ENCODE measurements around the gene EIF4EBP2. TPM values are rescaled to one million over a fixed set of nuclear protein-coding genes. Genes with fewer than 3 reads are reported as not detected.

EIF4EBP2 gene
- total RNA-seq, 1 experiment from 2014 or later: 78.0 TPM

GRCh38 chr10:70441895-70442309 lies 38.0 kb downstream of the EIF4EBP2 start:
- Histone ChIP-seq H3K79me2 (ENCODE audit: low read length) (no peaks in the 10 kb centered on the region), H2AFZ (ENCODE audit: low read length) (no peak overlapping the region), H4K20me1 (ENCODE audit: insufficient read depth, low read depth, low read length) (no peaks in the 10 kb centered on the region), H3K27me3 (ENCODE audit: low read length) (no peaks in the 10 kb centered on the region), H3K9me2 (replicated peaks; ENCODE audit: insufficient read depth, low read length) (no peaks in the 10 kb centered on the region), H3K4me2 (ENCODE audit: low read depth, low read length, poor library complexity, severe bottlenecking) (no peak overlapping the region), H3K4me3 (ENCODE audit: low read length) (no peak overlapping the region), H3K4me1 (ENCODE audit: low read length) (no peaks in the 10 kb centered on the region), H3K9me3 (ENCODE audit: low read length) (no peaks in the 10 kb centered on the region), H3K9ac (ENCODE audit: low read length) (no peak overlapping the region), H3K27ac (ENCODE audit: low read length) (no peak overlapping the region), H3K36me3 (ENCODE audit: insufficient read depth, low read length) (no peaks in the 10 kb centered on the region)
- DNase-seq: no peak

GRCh38 chr10:70442332-70442988 lies 38.5 kb downstream of the EIF4EBP2 start:
- H3K4me1 ChIP-seq (ENCODE audit: low read length): no peaks in the 10 kb centered on the region
- no peak overlapping the region for H2AFZ ChIP-seq (ENCODE audit: low read length)
- no peaks in the 10 kb centered on the region for H4K20me1 ChIP-seq (ENCODE audit: insufficient read depth, low read depth, low read length)
- no peak overlapping the region for H3K27ac ChIP-seq (ENCODE audit: low read length)
- H3K9me3 ChIP-seq (ENCODE audit: low read length): no peaks in the 10 kb centered on the region
- H3K27me3 ChIP-seq (ENCODE audit: low read length): no peaks in the 10 kb centered on the region
- no peaks in the 10 kb centered on the region for H3K36me3 ChIP-seq (ENCODE audit: insufficient read depth, low read length)
- no peaks in the 10 kb centered on the region for H3K9me2 ChIP-seq (replicated peaks; ENCODE audit: insufficient read depth, low read length)
- H3K9ac ChIP-seq (ENCODE audit: low read length): no peak overlapping the region
- H3K79me2 ChIP-seq (ENCODE audit: low read length): no peaks in the 10 kb centered on the region
- H3K4me2 ChIP-seq (ENCODE audit: low read depth, low read length, poor library complexity, severe bottlenecking): no peak overlapping the region
- no peak overlapping the region for H3K4me3 ChIP-seq (ENCODE audit: low read length)
- DNase-seq: no peak

GRCh38 chr10:70444744-70445143 lies 40.8 kb downstream of the EIF4EBP2 start:
- no peaks in the 10 kb centered on the region for H4K20me1 ChIP-seq (ENCODE audit: insufficient read depth, low read depth, low read length)
- H2AFZ ChIP-seq (ENCODE audit: low read length): no peak overlapping the region
- H3K4me2 ChIP-seq (ENCODE audit: low read depth, low read length, poor library complexity, severe bottlenecking): no peak overlapping the region
- no peak overlapping the region for H3K9ac ChIP-seq (ENCODE audit: low read length)
- no peak for DNase-seq
- H3K27ac ChIP-seq (ENCODE audit: low read length): no peak overlapping the region
- H3K9me2 ChIP-seq (replicated peaks; ENCODE audit: insufficient read depth, low read length): no peaks in the 10 kb centered on the region
- no peaks in the 10 kb centered on the region for H3K9me3 ChIP-seq (ENCODE audit: low read length)
- H3K27me3 ChIP-seq (ENCODE audit: low read length): no peaks in the 10 kb centered on the region
- no peaks in the 10 kb centered on the region for H3K36me3 ChIP-seq (ENCODE audit: insufficient read depth, low read length)
- H3K4me3 ChIP-seq (ENCODE audit: low read length): no peak overlapping the region
- no peaks in the 10 kb centered on the region for H3K4me1 ChIP-seq (ENCODE audit: low read length)
- H3K79me2 ChIP-seq (ENCODE audit: low read length): no peaks in the 10 kb centered on the region

- no peak overlapping the region for H3K9ac ChIP-seq (ENCODE audit: low read length)
- no peaks in the 10 kb centered on the region for H4K20me1 ChIP-seq (ENCODE audit: insufficient read depth, low read depth, low read length)
- H3K9me2 ChIP-seq (replicated peaks; ENCODE audit: insufficient read depth, low read length): no peaks in the 10 kb centered on the region
- no peaks in the 10 kb centered on the region for H3K9me3 ChIP-seq (ENCODE audit: low read length)
- no peak overlapping the region for H3K4me3 ChIP-seq (ENCODE audit: low read length)
- no peak overlapping the region for H3K4me2 ChIP-seq (ENCODE audit: low read depth, low read length, poor library complexity, severe bottlenecking)
- no peaks in the 10 kb centered on the region for H3K36me3 ChIP-seq (ENCODE audit: insufficient read depth, low read length)
- H3K27me3 ChIP-seq (ENCODE audit: low read length): no peaks in the 10 kb centered on the region
- H3K27ac ChIP-seq (ENCODE audit: low read length): no peak overlapping the region
- no peaks in the 10 kb centered on the region for H3K79me2 ChIP-seq (ENCODE audit: low read length)
- no peak overlapping the region for H2AFZ ChIP-seq (ENCODE audit: low read length)
- DNase-seq: no peak
- H3K4me1 ChIP-seq (ENCODE audit: low read length): no peaks in the 10 kb centered on the region
Observed at GRCh38 chr10:70445718-70446657, 42.0 kb downstream of the EIF4EBP2 start.

GRCh38 chr10:70448236-70448635 lies 44.3 kb downstream of the EIF4EBP2 start:
- Histone ChIP-seq H3K4me3 (ENCODE audit: low read length) (no peak overlapping the region), H4K20me1 (ENCODE audit: insufficient read depth, low read depth, low read length) (no peaks in the 10 kb centered on the region)

GRCh38 chr10:70455213-70455630 lies 51.3 kb downstream of the EIF4EBP2 start:
- H3K27ac ChIP-seq (ENCODE audit: low read length): no peak overlapping the region
- H3K9me3 ChIP-seq (ENCODE audit: low read length): no peaks in the 10 kb centered on the region
- no peaks in the 10 kb centered on the region for H3K36me3 ChIP-seq (ENCODE audit: insufficient read depth, low read length)
- H3K9ac ChIP-seq (ENCODE audit: low read length): no peak overlapping the region
- no peaks in the 10 kb centered on the region for H4K20me1 ChIP-seq (ENCODE audit: insufficient read depth, low read depth, low read length)
- DNase-seq: no peak
- H3K4me1 ChIP-seq (ENCODE audit: low read length): no peaks in the 10 kb centered on the region
- no peaks in the 10 kb centered on the region for H3K9me2 ChIP-seq (replicated peaks; ENCODE audit: insufficient read depth, low read length)
- H3K4me3 ChIP-seq (ENCODE audit: low read length): no peak overlapping the region
- no peaks in the 10 kb centered on the region for H3K27me3 ChIP-seq (ENCODE audit: low read length)
- no peak overlapping the region for H3K4me2 ChIP-seq (ENCODE audit: low read depth, low read length, poor library complexity, severe bottlenecking)
- H3K79me2 ChIP-seq (ENCODE audit: low read length): no peaks in the 10 kb centered on the region
- no peak overlapping the region for H2AFZ ChIP-seq (ENCODE audit: low read length)

More at GRCh38 chr10:70448236-70448635, 44.3 kb downstream of the EIF4EBP2 start:
- DNase-seq: no peak
- Histone ChIP-seq H3K79me2 (ENCODE audit: low read length) (no peaks in the 10 kb centered on the region), H3K36me3 (ENCODE audit: insufficient read depth, low read length) (no peaks in the 10 kb centered on the region), H3K9me2 (replicated peaks; ENCODE audit: insufficient read depth, low read length) (no peaks in the 10 kb centered on the region), H3K9me3 (ENCODE audit: low read length) (no peaks in the 10 kb centered on the region), H3K9ac (ENCODE audit: low read length) (no peak overlapping the region), H3K4me2 (ENCODE audit: low read depth, low read length, poor library complexity, severe bottlenecking) (no peak overlapping the region), H3K27me3 (ENCODE audit: low read length) (no peaks in the 10 kb centered on the region), H3K4me1 (ENCODE audit: low read length) (no peaks in the 10 kb centered on the region), H3K27ac (ENCODE audit: low read length) (no peak overlapping the region), H2AFZ (ENCODE audit: low read length) (no peak overlapping the region)

- no peaks in the 10 kb centered on the region for H3K4me1 ChIP-seq (ENCODE audit: low read length)
- H3K4me3 ChIP-seq (ENCODE audit: low read length): no peak overlapping the region
- H3K79me2 ChIP-seq (ENCODE audit: low read length): no peaks in the 10 kb centered on the region
Observed at GRCh38 chr10:70456164-70456563, 52.2 kb downstream of the EIF4EBP2 start.

GRCh38 chr10:70457759-70458305 lies 53.9 kb downstream of the EIF4EBP2 start:
- Histone ChIP-seq H3K27ac (ENCODE audit: low read length) (no peak overlapping the region), H3K9me2 (replicated peaks; ENCODE audit: insufficient read depth, low read length) (no peaks in the 10 kb centered on the region), H4K20me1 (ENCODE audit: insufficient read depth, low read depth, low read length) (no peaks in the 10 kb centered on the region), H3K4me2 (ENCODE audit: low read depth, low read length, poor library complexity, severe bottlenecking) (no peak overlapping the region), H3K9ac (ENCODE audit: low read length) (no peak overlapping the region), H2AFZ (ENCODE audit: low read length) (no peak overlapping the region), H3K9me3 (ENCODE audit: low read length) (no peaks in the 10 kb centered on the region), H3K4me3 (ENCODE audit: low read length) (no peak overlapping the region), H3K27me3 (ENCODE audit: low read length) (no peaks in the 10 kb centered on the region), H3K36me3 (ENCODE audit: insufficient read depth, low read length) (no peaks in the 10 kb centered on the region), H3K4me1 (ENCODE audit: low read length) (peaks cover 3% of the 10 kb centered on the region), H3K79me2 (ENCODE audit: low read length) (no peaks in the 10 kb centered on the region)
- DNase-seq: no peak

More at GRCh38 chr10:70456164-70456563, 52.2 kb downstream of the EIF4EBP2 start:
- H3K36me3 ChIP-seq (ENCODE audit: insufficient read depth, low read length): no peaks in the 10 kb centered on the region
- no peak overlapping the region for H3K4me2 ChIP-seq (ENCODE audit: low read depth, low read length, poor library complexity, severe bottlenecking)
- H3K9me3 ChIP-seq (ENCODE audit: low read length): no peaks in the 10 kb centered on the region
- no peaks in the 10 kb centered on the region for H4K20me1 ChIP-seq (ENCODE audit: insufficient read depth, low read depth, low read length)
- no peaks in the 10 kb centered on the region for H3K9me2 ChIP-seq (replicated peaks; ENCODE audit: insufficient read depth, low read length)
- H3K27ac ChIP-seq (ENCODE audit: low read length): no peak overlapping the region
- H3K9ac ChIP-seq (ENCODE audit: low read length): no peak overlapping the region
- no peaks in the 10 kb centered on the region for H3K27me3 ChIP-seq (ENCODE audit: low read length)
- DNase-seq: no peak
- no peak overlapping the region for H2AFZ ChIP-seq (ENCODE audit: low read length)
